IPS-NIHi11 (cell line): ENCODE data around the gene SPPL2B.
"Not testable (repeated sequence)": the region's sequence is repeated elsewhere in the genome, so short reads cannot be mapped to it uniquely, and the experiment has no call there.

ENCODE experiments used
- DNase-seq: peaks from one replicate; pipeline ENCODE4 v3.0.0; 2012; ENCODE audit warnings: mixed read lengths, low spot score

Gene SPPL2B

GRCh38 chr19:2338751-2339643, 10.5 kb downstream of the SPPL2B start:
- no peak for DNase-seq

- no peak for DNase-seq
These were observed 11.3 kb downstream of the SPPL2B start for GRCh38 chr19:2339644-2340310.

- DNase-seq = no peak
These were observed 12.2 kb downstream of the SPPL2B start for GRCh38 chr19:2340496-2341243.

GRCh38 chr19:2341244-2341751, 12.8 kb downstream of the SPPL2B start:
- no peak for DNase-seq

GRCh38 chr19:2341982-2342381, 13.5 kb downstream of the SPPL2B start:
- no peak for DNase-seq

- DNase-seq = no peak
These were observed 14.3 kb downstream of the SPPL2B start for GRCh38 chr19:2342656-2343288.

- DNase-seq = no peak
These were observed 15.0 kb downstream of the SPPL2B start for GRCh38 chr19:2343289-2343982.

GRCh38 chr19:2344381-2344870, 15.9 kb downstream of the SPPL2B start:
- DNase-seq = no peak

- no peak for DNase-seq
These were observed 16.6 kb downstream of the SPPL2B start for GRCh38 chr19:2345076-2345475.

GRCh38 chr19:2345794-2346663, 17.5 kb downstream of the SPPL2B start:
- peak; percentile 71 for DNase-seq

GRCh38 chr19:2349818-2350217, 21.3 kb downstream of the SPPL2B start:
- not testable (repeated sequence) for DNase-seq

GRCh38 chr19:2350656-2351055, 22.2 kb downstream of the SPPL2B start:
- no peak for DNase-seq

GRCh38 chr19:2351591-2351990, 23.1 kb downstream of the SPPL2B start:
- no peak for DNase-seq

GRCh38 chr19:2352121-2352520, 23.6 kb downstream of the SPPL2B start:
- no peak for DNase-seq

GRCh38 chr19:2353159-2353886, 24.8 kb downstream of the SPPL2B start:
- no peak for DNase-seq

- DNase-seq = no peak
These were observed 25.6 kb downstream of the SPPL2B start for GRCh38 chr19:2353887-2354592.

- DNase-seq = no peak
These were observed 26.2 kb downstream of the SPPL2B start for GRCh38 chr19:2354670-2355069.

GRCh38 chr19:2355168-2356035, 26.9 kb downstream of the SPPL2B start:
- DNase-seq = no peak
